Calu3 (cell line): ENCODE results near the gene PAK5. TPM values are rescaled to one million over a fixed set of nuclear protein-coding genes. Genes with fewer than 3 reads are reported as not detected.

Experiments used
- BruUV-seq: library from RNA; stranded (reverse); fragments of 400-500 nt; replicated peaks from 2 replicates; lab custom pipeline; 2021; lab: Mats Ljungman, UMichigan
- CTCF ChIA-PET: fragments of 300-600 bp; sonication (Branson Sonifier 250); formaldehyde crosslinking; loops from one replicate; lab custom pipeline; 2022; ENCODE audit warnings: antibody characterized with exemption; lab: Charles Lee
- DNase-seq: peaks from one replicate; pipeline ENCODE4 v3.0.0; 2022
- H3K27ac Mint-ChIP-seq: one replicate; pipeline ENCODE4 v1.8.0; 2022; ENCODE audit warnings: mixed read lengths; ENCODE audit not compliant: unreplicated experiment
- H3K27me3 Mint-ChIP-seq: one replicate; pipeline ENCODE4 v1.8.0; 2022; ENCODE audit warnings: mixed read lengths; ENCODE audit not compliant: unreplicated experiment
- H3K36me3 Mint-ChIP-seq: one replicate; pipeline ENCODE4 v1.8.0; 2022; ENCODE audit warnings: mild to moderate bottlenecking, moderate library complexity, mixed read lengths; ENCODE audit not compliant: insufficient read depth, unreplicated experiment
- H3K4me1 Mint-ChIP-seq: one replicate; pipeline ENCODE4 v1.8.0; 2022; ENCODE audit warnings: mild to moderate bottlenecking, low read depth, mixed read lengths; ENCODE audit not compliant: unreplicated experiment
- H3K4me3 Mint-ChIP-seq: one replicate; pipeline ENCODE4 v1.8.0; 2022; ENCODE audit warnings: mild to moderate bottlenecking, low read depth, moderate library complexity, mixed read lengths; ENCODE audit not compliant: unreplicated experiment
- H3K9me3 Mint-ChIP-seq: one replicate; pipeline ENCODE4 v1.8.0; 2022; ENCODE audit warnings: low read depth, mixed read lengths; ENCODE audit not compliant: unreplicated experiment
- CTCF ChIP-seq: fragments of 200-600 bp; IDR thresholded peaks from one replicate; pipeline ENCODE4 v1.8.0; 2022; ENCODE audit warnings: antibody characterized with exemption; ENCODE audit not compliant: unreplicated experiment
- intact Hi-C: fragments of 100-400 bp; cut with micrococcal nuclease; formaldehyde crosslinking; loops from one replicate; pipeline ENCODE4 v1.10.0; 2022; ENCODE audit not compliant: unreplicated experiment
- total RNA-seq: library from RNA; stranded (reverse); gene quantifications from 2 replicates; pipeline ENCODE4 v1.2.3, GENCODE V29; 2022

PAK5 gene
- total RNA-seq, 1 experiment from 2014 or later, result not detected

- Mint-ChIP-seq H3K9me3 (peaks cover 2% of the 10 kb centered on the region), H3K27me3 (no peaks in the 10 kb centered on the region), H3K27ac (no peak overlapping the region), H3K4me3 (no peak overlapping the region), H3K36me3 (no peaks in the 10 kb centered on the region), H3K4me1 (no peaks in the 10 kb centered on the region)
- TF ChIP-seq CTCF, result no peak
- intact Hi-C loops, result no loop called here
- DNase-seq, result no peak
- CTCF ChIA-PET, result no interaction called here
- no TSS peak for BruUV-seq
These were observed 115.2 kb downstream of the PAK5 start for GRCh38 chr20:9723501-9724202.

- H3K4me1 Mint-ChIP-seq, result no peaks in the 10 kb centered on the region
- no peak overlapping the region for H3K4me3 Mint-ChIP-seq
- CTCF ChIA-PET, result interaction anchor here (0.6 kb wide), 1 partner anchor 98 kb away, joined by 5 read pairs; no protein-coding TSS in a partner anchor
- TF ChIP-seq CTCF, result no peak
- peaks cover 4% of the 10 kb centered on the region for H3K9me3 Mint-ChIP-seq
- no peaks in the 10 kb centered on the region for H3K36me3 Mint-ChIP-seq
- H3K27ac Mint-ChIP-seq, result no peak overlapping the region
- BruUV-seq, result no TSS peak
- no peak for DNase-seq
- H3K27me3 Mint-ChIP-seq, result peaks cover 29% of the 10 kb centered on the region
- intact Hi-C loops, result no loop called here
These were observed 127.0 kb downstream of the PAK5 start for GRCh38 chr20:9711872-9712271.

- H3K27ac Mint-ChIP-seq, result no peak overlapping the region
- H3K27me3 Mint-ChIP-seq, result peaks cover 36% of the 10 kb centered on the region
- no peaks in the 10 kb centered on the region for H3K36me3 Mint-ChIP-seq
- no peak for DNase-seq
- CTCF ChIA-PET, result no interaction called here
- no TSS peak for BruUV-seq
- peaks cover 4% of the 10 kb centered on the region for H3K9me3 Mint-ChIP-seq
- no peaks in the 10 kb centered on the region for H3K4me1 Mint-ChIP-seq
- no peak for TF ChIP-seq CTCF
- no peak overlapping the region for H3K4me3 Mint-ChIP-seq
- intact Hi-C loops, result no loop called here
These were observed 128.2 kb downstream of the PAK5 start for GRCh38 chr20:9710685-9711084.

DNA sequence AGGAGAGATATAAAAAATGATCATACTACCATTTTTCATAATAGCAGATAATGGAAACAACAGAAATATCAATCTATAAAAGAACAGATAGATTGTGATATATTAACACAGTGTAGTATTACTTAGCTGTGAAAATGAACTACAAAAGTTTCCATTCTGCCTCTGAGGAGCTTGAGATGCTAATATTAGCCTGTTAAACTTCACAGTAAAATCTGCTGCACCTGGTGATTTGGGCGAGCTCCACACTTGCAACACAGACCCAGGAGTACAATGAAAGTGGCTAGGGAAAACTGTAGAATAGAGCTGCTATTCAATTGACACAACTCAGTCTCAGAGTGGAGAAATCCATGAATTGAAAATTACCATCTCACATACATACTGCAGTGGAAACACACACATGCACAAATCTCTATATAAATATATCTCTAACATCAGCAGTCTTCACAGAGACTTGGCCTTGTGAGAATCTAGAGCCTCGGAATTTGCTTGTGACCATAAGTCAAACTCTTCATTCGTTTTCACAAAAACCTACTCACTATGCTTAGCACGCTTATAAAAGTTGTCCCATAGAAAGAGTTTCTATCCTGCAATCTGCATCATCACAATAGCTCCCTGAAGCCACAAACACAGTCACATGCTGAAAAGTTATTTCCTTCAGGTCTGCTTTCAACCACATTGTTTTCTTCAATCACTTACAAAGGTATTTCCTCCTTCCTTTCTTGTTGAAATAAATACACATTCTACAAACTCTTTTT lies 133.0 kb downstream of the PAK5 start:
- no peak for DNase-seq
- Mint-ChIP-seq H3K27me3 (peaks cover 18% of the 10 kb centered on the region), H3K27ac (no peak overlapping the region), H3K36me3 (no peaks in the 10 kb centered on the region), H3K9me3 (no peaks in the 10 kb centered on the region), H3K4me1 (no peaks in the 10 kb centered on the region), H3K4me3 (no peak overlapping the region)
- no TSS peak for BruUV-seq
- intact Hi-C loops, result loop anchor here (10.0 kb wide), 1 partner anchor 179 kb away; no protein-coding TSS in a partner anchor
- CTCF ChIA-PET, result interaction anchor here (0.7 kb wide), 1 partner anchor 846 kb away, joined by 4 read pairs; no protein-coding TSS in a partner anchor
- TF ChIP-seq CTCF, result no peak
